ENCODE data around the gene CACTIN.

Gene CACTIN

GRCh38 chr19:3661284-3662238, 35.0 kb upstream of the CACTIN start:
- DNase-seq (ENCODE audit: low spot score) = no peak
- no peak overlapping the region for H3K27ac ChIP-seq
- TF ChIP-seq CTCF (IDR thresholded peaks at IDR 0.05) = no peak
- H3K4me3 ChIP-seq = no peak overlapping the region

- no peak for TF ChIP-seq CTCF (IDR thresholded peaks at IDR 0.05)
- DNase-seq (ENCODE audit: low spot score) = no peak
- Histone ChIP-seq H3K27ac (no peak overlapping the region), H3K4me3 (no peak overlapping the region)
Observed at GRCh38 chr19:3660493-3661219, 34.1 kb upstream of the CACTIN start.

GRCh38 chr19:3659746-3660112, 33.1 kb upstream of the CACTIN start:
- Histone ChIP-seq H3K4me3 (no peak overlapping the region), H3K27ac (no peak overlapping the region)
- DNase-seq (ENCODE audit: low spot score) = no peak
- no peak for TF ChIP-seq CTCF (IDR thresholded peaks at IDR 0.05)

- TF ChIP-seq CTCF (IDR thresholded peaks at IDR 0.05) = no peak
- Histone ChIP-seq H3K27ac (no peak overlapping the region), H3K4me3 (no peak overlapping the region)
- no peak for DNase-seq (ENCODE audit: low spot score)
Observed at GRCh38 chr19:3658870-3659745, 32.5 kb upstream of the CACTIN start.

GRCh38 chr19:3658004-3658869, 31.6 kb upstream of the CACTIN start:
- no peak for TF ChIP-seq CTCF (IDR thresholded peaks at IDR 0.05)

GRCh38 chr19:3657395-3657769, 30.8 kb upstream of the CACTIN start:
- no peak for TF ChIP-seq CTCF (IDR thresholded peaks at IDR 0.05)
- no peak overlapping the region for H3K4me3 ChIP-seq
- no peak overlapping the region for H3K27ac ChIP-seq
- DNase-seq (ENCODE audit: low spot score) = no peak

More at GRCh38 chr19:3658004-3658869, 31.6 kb upstream of the CACTIN start:
- no peak for DNase-seq (ENCODE audit: low spot score)
- H3K4me3 ChIP-seq = no peak overlapping the region
- no peak overlapping the region for H3K27ac ChIP-seq

Measured in coronary artery (tissue), 2 donors.